ENCODE results near the gene CFH. TPM values are rescaled to one million over a fixed set of nuclear protein-coding genes. Genes with fewer than 3 reads are reported as not detected.

Gene CFH
- total and polyA plus RNA-seq, 10 of the 15 experiments (the other 5 are each of a cell fraction or from before 2014, with no cell fraction given), result 0.46 TPM; not detected in 9

GRCh38 chr1:196649990-196650389 lies 1.9 kb upstream of the CFH start:
- Histone ChIP-seq H3K9ac (ENCODE audit: control insufficient read depth, insufficient read depth, low read length) (no peak overlapping the region), H3K79me2 (ENCODE audit: control insufficient read depth, insufficient read depth, low read length) (no peaks in the 10 kb centered on the region), H3K4me1 (ENCODE audit: control insufficient read depth, insufficient read depth, low read length) (no peaks in the 10 kb centered on the region), H3K36me3 (ENCODE audit: control insufficient read depth in 2 of 2, insufficient read depth in 2 of 2, low read length in 1 of 2) (no peaks in the 10 kb centered on the region), H3K9me3 (replicated peaks; ENCODE audit: control insufficient read depth, insufficient read depth, low read length) (no peaks in the 10 kb centered on the region), H3K27ac (ENCODE audit: control insufficient read depth, insufficient read depth) (no peak overlapping the region), H4K20me1 (ENCODE audit: control insufficient read depth, insufficient read depth) (no peaks in the 10 kb centered on the region), H3K4me3 (no peak overlapping the region), H3K27me3 (replicated peaks in 1 of 2; ENCODE audit: control insufficient read depth in 2 of 2, insufficient read depth in 2 of 2, low read length in 1 of 2) (no peaks in the 10 kb centered on the region), H3K4me2 (ENCODE audit: control insufficient read depth, insufficient read depth) (no peak overlapping the region), H2AFZ (ENCODE audit: control insufficient read depth, low read depth, low read length) (no peak overlapping the region)
- BruUV-seq (replicated peaks), result no TSS peak
- ChIA-PET SMC1A (ENCODE audit: uncharacterized antibody, unreplicated experiment) (no interaction called here), POLR2A (no interaction called here), RAD21 (ENCODE audit: unreplicated experiment) (no interaction called here), CTCF (no interaction called here)
- WGBS (ENCODE audit: insufficient coverage, insufficient replicate concordance, low lambda C conversion rate, missing lambda C conversion rate), result 30% methylated on average over 12 of the region's 12 CpGs
- intact Hi-C loops (cut with micrococcal nuclease; ENCODE audit: unreplicated experiment), result no loop called here
- ATAC-seq, result no peak
- in situ Hi-C loops (cut with MboI), result loop anchor here (25.0 kb wide), 1 partner anchor 338 kb away; no protein-coding TSS in a partner anchor
- TF ChIP-seq BACH1 (IDR thresholded peaks at IDR 0.05; ENCODE audit: borderline replicate concordance), result no peak
- TF ChIP-seq BCLAF1 (IDR thresholded peaks at IDR 0.05), result no peak
- TF ChIP-seq PAX5 (IDR thresholded peaks at IDR 0.05; ENCODE audit: borderline replicate concordance, low read depth, low read length), result no peak
- no peak for TF ChIP-seq SREBF1 (IDR thresholded peaks at IDR 0.05; ENCODE audit: low read length)
- no peak for TF ChIP-seq ETV6 (conservative IDR thresholded peaks at IDR 0.05 in 1 of 2, IDR thresholded peaks at IDR 0.05 in 1 of 2; ENCODE audit: borderline replicate concordance in 1 of 2, low read depth in 1 of 2)
- TF ChIP-seq POU2F2 (IDR thresholded peaks at IDR 0.05; ENCODE audit: borderline replicate concordance, low read depth, low read length), result no peak
- no peak for TF ChIP-seq RB1 (IDR thresholded peaks at IDR 0.05; ENCODE audit: borderline replicate concordance)
- TF ChIP-seq ZNF274 (IDR thresholded peaks at IDR 0.05; ENCODE audit: insufficient read depth, insufficient read length), result no peak
- no peak for TF ChIP-seq ATF3 (IDR thresholded peaks at IDR 0.05; ENCODE audit: borderline replicate concordance, extremely low read depth, low read depth, low read length)
- no peak for FAIRE-seq
- DNase-seq (ENCODE audit: low read depth, low spot score), result no peak

Data from GM12878 (cell line).